K562 (cell line): ENCODE data around the gene TOR1AIP2. TPM values are rescaled to one million over a fixed set of nuclear protein-coding genes. Genes with fewer than 3 reads are reported as not detected.

ENCODE experiments used
- ATF4 ChIP-seq: fragments of 450-650 bp; formaldehyde crosslinking; IDR thresholded peaks from 2 replicates; pipeline ENCODE4 v1.4.0; 2022; ENCODE audit warnings: mild to moderate bottlenecking, moderate library complexity
- CBX1 ChIP-seq: sonication (generic); IDR thresholded peaks from 2 replicates; pipeline ENCODE4 v1.6.1; 2016; ENCODE audit warnings: antibody characterized with exemption, low read depth, mild to moderate bottlenecking
- CTBP1 ChIP-seq: fragments of 450-650 bp; IDR thresholded peaks from 2 replicates; pipeline ENCODE4 v1.6.1; 2016; ENCODE audit warnings: borderline replicate concordance
- E2F5 ChIP-seq: sonication (generic); formaldehyde crosslinking; IDR thresholded peaks from 2 replicates; pipeline ENCODE4 v1.8.0; 2022; ENCODE audit warnings: mild to moderate bottlenecking, missing genetic modification reagents
- EHMT2 ChIP-seq: fragments of 450-650 bp; IDR thresholded peaks from 2 replicates; pipeline ENCODE4 v1.6.1; 2018; ENCODE audit warnings: antibody characterized with exemption
- ESRRA ChIP-seq: fragments of 450-650 bp; IDR thresholded peaks from 2 replicates; pipeline ENCODE4 v1.6.1; 2014; ENCODE audit warnings: low read depth, mild to moderate bottlenecking, moderate library complexity, borderline replicate concordance
- ETV1 ChIP-seq: fragments of 450-650 bp; conservative IDR thresholded peaks from 2 replicates; pipeline ENCODE4 v1.6.1; 2016; ENCODE audit warnings: missing genetic modification characterization, control low read depth, low read depth, missing compliant biosample characterization
- HDAC2 ChIP-seq: fragments of 450-650 bp; IDR thresholded peaks from 2 replicates; pipeline ENCODE4 v1.6.1; 2016; ENCODE audit warnings: mild to moderate bottlenecking
- HNRNPUL1 ChIP-seq: fragments of 200-400 bp; formaldehyde crosslinking; IDR thresholded peaks from 2 replicates; pipeline ENCODE4 v1.6.1; 2017; ENCODE audit warnings: low read length
- HOMEZ ChIP-seq: fragments of 250-450 bp; sonication (Bioruptor Pico); IDR thresholded peaks from 2 replicates; pipeline ENCODE4 v1.4.0; 2020; ENCODE audit warnings: mild to moderate bottlenecking, moderate library complexity
- ID3 ChIP-seq, 2 experiments: fragments of 250-450 bp in 1 of 2; fragments of 450-650 bp in 1 of 2; sonication (Bioruptor Pico) in 1 of 2; IDR thresholded peaks; 2 replicates each; pipeline versions ENCODE4 v1.6.1 to v1.8.0; 2016 to 2021; ENCODE audit warnings: mild to moderate bottlenecking in 2 of 2, moderate library complexity in 2 of 2, missing compliant biosample characterization in 1 of 2, missing genetic modification characterization in 1 of 2
- MAX ChIP-seq: sonication (generic); formaldehyde crosslinking; IDR thresholded peaks from 2 replicates; pipeline ENCODE4 v1.9.0; 2022; ENCODE audit warnings: mild to moderate bottlenecking, missing genetic modification reagents
- MAZ ChIP-seq, 2 experiments: fragments of 450-650 bp in 1 of 2; sonication (generic) in 1 of 2; formaldehyde crosslinking; IDR thresholded peaks in 1 of 2; conservative IDR thresholded peaks in 1 of 2; 2 replicates each; pipeline versions ENCODE4 v1.4.0 to v1.5.0; 2020; ENCODE audit warnings: mild to moderate bottlenecking in 1 of 2, missing genetic modification reagents in 1 of 2
- MXI1 ChIP-seq: IDR thresholded peaks from 2 replicates; pipeline ENCODE4 v1.6.1; 2011; ENCODE audit warnings: low read depth, mild to moderate bottlenecking, improper control_type of control experiment, low read length
- PURB ChIP-seq: sonication (generic); formaldehyde crosslinking; IDR thresholded peaks from 2 replicates; pipeline ENCODE4 v1.9.0; 2021; ENCODE audit warnings: low read depth, mild to moderate bottlenecking, missing genetic modification reagents
- SMARCA4 ChIP-seq: fragments of 450-650 bp; IDR thresholded peaks from 2 replicates; pipeline ENCODE4 v1.6.1; 2016
- ZBTB17 ChIP-seq: fragments of 450-650 bp; formaldehyde crosslinking; IDR thresholded peaks from 2 replicates; pipeline ENCODE4 v1.4.0; 2020; ENCODE audit warnings: mild to moderate bottlenecking
- ZBTB2 ChIP-seq: fragments of 450-650 bp; IDR thresholded peaks from 2 replicates; pipeline ENCODE4 v1.6.1; 2016; ENCODE audit warnings: antibody characterized with exemption
- ZBTB9 ChIP-seq: fragments of 450-650 bp; formaldehyde crosslinking; IDR thresholded peaks from 2 replicates; pipeline ENCODE4 v1.4.0; 2020; ENCODE audit warnings: mild to moderate bottlenecking, moderate library complexity
- ZNF282 ChIP-seq: sonication (generic); formaldehyde crosslinking; IDR thresholded peaks from 2 replicates; pipeline ENCODE4 v1.8.1; 2023; ENCODE audit warnings: missing genetic modification reagents
- ZNF764 ChIP-seq: fragments of 250-450 bp; sonication (Bioruptor Pico); IDR thresholded peaks from 2 replicates; pipeline ENCODE4 v1.4.0; 2020; ENCODE audit warnings: low read depth, mild to moderate bottlenecking, moderate library complexity
- polyA plus RNA-seq, 8 experiments: library from polyadenylated mRNA; depleted of rRNA in 4 of 8; stranded (reverse) in 5 of 8; unstranded in 3 of 8; fragments of >200 nt; fragmentation: Nextera tagmentation in 2 of 8; fragmentation: Illumina TruSeq in 1 of 8; extraction: Ambion mirVana in 2 of 8; extraction: Trizol in 1 of 8; gene quantifications; 2 replicates each; pipeline versions ENCODE4 v1.2.1 to v1.2.3, GENCODE V29; 2011 to 2014; ENCODE audit warnings: inconsistent platforms in 1 of 8, missing spikeins in 1 of 8
- total RNA-seq, 7 experiments: library from RNA; depleted of rRNA in 6 of 7; stranded (reverse); fragments of >200 nt in 6 of 7; fragmentation: Illumina TruSeq in 2 of 7; extraction: Trizol in 2 of 7; gene quantifications; 2 replicates each; pipeline versions ENCODE4 v1.2.1 to v1.2.3, GENCODE V29; 2011 to 2021; ENCODE audit warnings: low replicate concordance in 1 of 7

The TOR1AIP2 gene
- total and polyA plus RNA-seq, 9 of the 15 experiments (the other 6 are each of a cell fraction or from before 2014, with no cell fraction given): 16.7 to 122 (median 41.4) TPM

GRCh38 chr1:179818743-179819173, 58.8 kb downstream of the TOR1AIP2 start (continued):
- TF ChIP-seq ZBTB9 (CRISPR knock-in tag): peak; percentile 26; the same call in 1 of the 2 replicates
- TF ChIP-seq HNRNPUL1: no peak
- TF ChIP-seq ID3 (CRISPR knock-in tag; IDR thresholded peaks at IDR 0.05): no peak
- no peak for TF ChIP-seq ID3 (tag; IDR thresholded peaks at IDR 0.05)
- TF ChIP-seq CBX1: peak; percentile 30; the same call in 1 of the 2 replicates
- 0 out of 2 replicates have a peak, but pooled peaks have one; percentile 33 for TF ChIP-seq E2F5
- TF ChIP-seq MAX (CRISPR knock-in tag): peak; percentile 77
- TF ChIP-seq HDAC2: peak; percentile 80
- no peak for TF ChIP-seq HOMEZ (CRISPR knock-in tag)
- TF ChIP-seq ATF4 (CRISPR knock-in tag): no peak
- TF ChIP-seq ZBTB17 (CRISPR knock-in tag): peak; percentile 86
- no peak for TF ChIP-seq ZNF764 (CRISPR knock-in tag)
- TF ChIP-seq CTBP1: peak; percentile 89
- no peak for TF ChIP-seq ESRRA
- TF ChIP-seq MXI1: no peak
- no peak for TF ChIP-seq ZNF282 (CRISPR knock-in tag)
- TF ChIP-seq ETV1 (tag): no peak
- TF ChIP-seq EHMT2: peak; percentile 65
- TF ChIP-seq SMARCA4: peak; percentile 93
- no peak for TF ChIP-seq ZBTB2
- TF ChIP-seq MAZ (CRISPR knock-in tag; conservative IDR thresholded peaks at IDR 0.05 in 1 of 2, IDR thresholded peaks at IDR 0.05 in 1 of 2): peak; percentile 92 to 94
- TF ChIP-seq PURB (CRISPR knock-in tag): no peak
